ENCODE measurements around the gene CAPN9.
"Not testable (repeated sequence)": the region's sequence is repeated elsewhere in the genome, so short reads cannot be mapped to it uniquely, and the experiment has no call there.

Gene CAPN9, protein sequence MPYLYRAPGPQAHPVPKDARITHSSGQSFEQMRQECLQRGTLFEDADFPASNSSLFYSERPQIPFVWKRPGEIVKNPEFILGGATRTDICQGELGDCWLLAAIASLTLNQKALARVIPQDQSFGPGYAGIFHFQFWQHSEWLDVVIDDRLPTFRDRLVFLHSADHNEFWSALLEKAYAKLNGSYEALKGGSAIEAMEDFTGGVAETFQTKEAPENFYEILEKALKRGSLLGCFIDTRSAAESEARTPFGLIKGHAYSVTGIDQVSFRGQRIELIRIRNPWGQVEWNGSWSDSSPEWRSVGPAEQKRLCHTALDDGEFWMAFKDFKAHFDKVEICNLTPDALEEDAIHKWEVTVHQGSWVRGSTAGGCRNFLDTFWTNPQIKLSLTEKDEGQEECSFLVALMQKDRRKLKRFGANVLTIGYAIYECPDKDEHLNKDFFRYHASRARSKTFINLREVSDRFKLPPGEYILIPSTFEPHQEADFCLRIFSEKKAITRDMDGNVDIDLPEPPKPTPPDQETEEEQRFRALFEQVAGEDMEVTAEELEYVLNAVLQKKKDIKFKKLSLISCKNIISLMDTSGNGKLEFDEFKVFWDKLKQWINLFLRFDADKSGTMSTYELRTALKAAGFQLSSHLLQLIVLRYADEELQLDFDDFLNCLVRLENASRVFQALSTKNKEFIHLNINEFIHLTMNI
- total RNA-seq: 0 reads per million in 2 donors

DNA sequence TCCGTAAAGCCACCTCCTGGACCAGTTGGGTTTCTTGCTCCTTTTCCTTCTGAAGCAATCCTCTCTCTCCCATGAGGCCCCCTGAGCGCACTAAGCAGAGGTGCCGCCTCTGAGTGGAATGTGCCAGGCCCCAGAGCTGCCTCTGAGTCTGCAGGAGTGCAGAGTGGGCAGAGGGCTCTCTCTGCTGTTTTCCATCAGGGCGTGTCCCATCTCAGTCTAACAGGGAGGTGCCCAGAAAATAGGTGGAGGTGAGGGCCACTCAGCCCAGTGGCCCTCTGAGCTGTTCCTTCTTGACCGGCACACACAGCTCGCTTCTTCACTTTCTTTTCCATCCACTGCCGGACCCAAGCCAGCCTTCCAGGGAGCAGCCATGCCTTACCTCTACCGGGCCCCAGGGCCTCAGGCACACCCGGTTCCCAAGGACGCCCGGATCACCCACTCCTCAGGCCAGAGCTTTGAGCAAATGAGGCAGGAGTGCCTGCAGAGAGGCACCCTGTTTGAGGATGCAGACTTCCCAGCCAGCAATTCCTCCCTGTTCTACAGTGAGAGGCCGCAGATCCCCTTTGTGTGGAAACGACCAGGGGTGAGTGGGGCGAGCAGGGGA lies at the start of gene CAPN9:
Gene CAPN9, plus strand, starts transcription at position 262 of the 604 bp plus-strand sequence. Its CDS starts 109 bp downstream, at position 371.
- DNase-seq: no peak

DNA sequence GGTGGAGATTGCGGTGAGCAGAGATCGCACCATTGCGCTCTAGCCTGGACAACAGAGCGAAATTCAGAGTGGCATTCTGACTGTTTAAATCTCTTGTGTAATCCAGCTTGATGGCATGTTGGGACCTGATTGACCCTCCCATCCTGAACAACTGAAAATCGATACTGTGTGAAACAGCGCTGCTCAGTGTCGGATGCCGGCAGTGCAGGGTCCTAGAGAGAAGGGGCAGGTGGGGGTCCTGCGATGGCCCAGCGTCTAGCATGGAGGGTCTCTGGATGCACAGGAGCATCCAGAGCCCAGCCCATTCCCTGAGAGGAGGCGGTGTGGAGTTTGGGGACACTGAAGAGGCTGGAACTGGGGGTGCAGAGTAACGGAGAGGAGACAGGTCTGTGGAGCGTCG lies 49.1 kb upstream of the CAPN9 start:
- DNase-seq: no peak

DNA sequence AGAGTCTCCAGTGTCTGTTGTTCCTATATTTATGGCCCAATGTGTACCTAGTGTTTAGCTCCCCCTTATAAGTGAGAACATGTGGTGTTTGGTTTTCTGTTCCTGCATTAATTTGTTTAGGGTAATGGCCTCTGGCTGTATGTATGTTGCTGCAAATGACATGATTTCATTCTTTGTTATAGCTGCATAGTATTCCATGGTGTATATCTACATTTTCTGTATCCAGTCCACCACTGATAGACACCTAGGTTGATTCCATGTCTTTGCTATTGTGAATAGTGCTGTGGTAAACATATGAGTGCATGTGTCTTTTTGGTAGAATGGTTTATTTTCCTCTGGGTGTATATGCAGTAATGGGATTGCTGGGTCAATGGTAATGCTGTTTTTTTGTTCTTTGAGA lies 48.2 kb upstream of the CAPN9 start:
- DNase-seq: not testable (repeated sequence)

GRCh38 chr1:230699716-230700115 lies 47.5 kb upstream of the CAPN9 start:
- DNase-seq: no peak

- DNase-seq: no peak
Observed at GRCh38 chr1:230700132-230700531, 47.1 kb upstream of the CAPN9 start.

DNA sequence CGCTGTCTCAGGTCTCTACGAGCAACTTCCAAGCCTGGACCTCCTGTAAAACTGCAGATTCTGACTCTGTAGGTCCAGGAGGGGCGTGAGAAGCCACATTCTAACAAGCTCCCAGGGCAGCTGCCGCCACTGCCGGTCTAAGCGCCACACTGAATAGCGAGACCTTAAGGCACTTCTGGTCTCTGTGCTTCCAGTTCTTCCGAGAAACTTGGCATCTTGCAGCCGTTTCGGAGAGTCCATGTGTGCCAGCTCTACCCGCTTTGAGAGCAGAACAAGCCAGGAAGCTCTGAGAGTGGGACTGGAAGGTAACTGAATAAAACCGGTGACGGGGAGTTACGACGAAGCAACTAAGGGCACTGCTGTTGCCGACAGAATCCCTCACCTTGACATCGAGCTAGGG lies 45.8 kb upstream of the CAPN9 start:
- no peak for DNase-seq

DNA sequence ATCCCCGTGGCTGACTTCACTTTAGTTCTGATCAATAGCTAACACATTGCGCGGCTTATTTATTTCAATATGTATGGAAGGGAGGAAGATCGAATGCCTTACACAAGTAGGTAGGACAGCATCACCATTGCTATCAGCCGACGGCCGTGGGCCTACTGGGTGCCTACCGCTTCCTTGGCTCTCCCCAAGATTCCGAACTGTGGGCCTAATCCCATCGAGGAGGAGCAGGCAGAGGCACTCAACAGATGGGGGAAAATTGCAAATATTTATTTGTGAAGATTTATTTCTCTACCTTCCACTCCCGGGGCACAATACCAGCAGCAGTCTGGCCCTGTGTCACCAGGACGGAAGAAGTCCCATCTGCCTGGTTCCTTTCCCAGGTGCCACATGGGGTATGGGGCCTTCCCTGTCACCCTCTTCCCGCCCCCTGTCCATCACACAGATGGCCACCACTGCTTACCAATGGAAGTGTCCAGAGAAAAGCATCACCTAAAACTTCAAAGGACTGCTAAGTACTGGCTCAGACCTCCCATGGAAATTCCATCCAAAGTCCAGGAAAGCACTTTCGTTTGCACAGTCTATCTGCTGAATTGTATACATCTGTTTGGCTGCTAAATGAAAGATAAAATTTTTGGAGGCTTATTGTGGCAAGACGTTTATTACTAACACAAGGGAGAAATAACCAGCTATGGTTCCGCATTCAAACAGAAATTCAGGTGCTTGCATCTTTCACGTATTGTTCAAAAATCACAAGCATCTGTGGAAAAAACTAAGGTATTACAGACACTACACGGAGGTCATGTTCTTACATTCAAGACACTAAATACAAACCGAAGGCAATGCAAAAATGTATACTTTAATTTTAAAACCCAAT lies 45.1 kb upstream of the CAPN9 start:
- DNase-seq: no peak

DNA sequence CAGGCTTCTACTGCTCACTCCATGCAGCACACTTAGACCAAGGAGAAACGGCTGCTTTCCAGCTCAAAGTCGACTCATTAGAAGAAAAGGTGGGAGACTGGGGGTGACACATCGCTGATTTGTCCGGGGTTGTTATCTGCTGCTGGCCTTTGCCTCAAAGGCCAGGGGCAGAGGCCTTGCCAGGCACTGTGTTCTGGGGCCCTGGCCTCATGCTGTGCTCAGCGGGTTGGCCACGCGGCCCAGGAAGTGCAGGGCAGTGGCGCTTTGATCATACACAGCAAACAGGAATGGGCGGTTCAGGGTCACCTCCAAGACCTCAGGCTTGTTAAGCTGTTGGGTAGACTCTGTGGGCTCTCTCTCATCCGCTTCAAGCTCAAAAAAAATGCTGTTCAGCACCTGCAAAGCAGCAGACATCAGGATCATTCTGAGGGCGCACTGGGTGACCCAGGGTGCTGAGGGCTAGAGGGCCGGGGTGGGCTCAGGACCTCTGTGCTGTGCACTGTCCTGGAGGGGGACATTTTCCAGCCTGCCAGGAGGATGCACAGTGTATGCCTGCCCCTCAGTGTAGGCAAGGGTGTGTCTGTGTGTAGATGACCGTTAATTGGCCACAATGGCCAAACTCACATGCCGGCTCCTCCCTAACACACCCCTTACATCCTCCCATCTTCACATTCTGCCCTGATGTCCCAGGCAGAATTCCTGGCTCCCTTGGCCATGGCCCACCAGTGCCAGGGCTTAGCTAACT lies 44.1 kb upstream of the CAPN9 start:
- DNase-seq: no peak

GRCh38 chr1:230703679-230704385 lies 43.4 kb upstream of the CAPN9 start:
- no peak for DNase-seq

- no peak for DNase-seq
Observed at GRCh38 chr1:230704830-230705229, 42.4 kb upstream of the CAPN9 start.

- DNase-seq: no peak
Observed at GRCh38 chr1:230705289-230706019, 41.7 kb upstream of the CAPN9 start.

DNA sequence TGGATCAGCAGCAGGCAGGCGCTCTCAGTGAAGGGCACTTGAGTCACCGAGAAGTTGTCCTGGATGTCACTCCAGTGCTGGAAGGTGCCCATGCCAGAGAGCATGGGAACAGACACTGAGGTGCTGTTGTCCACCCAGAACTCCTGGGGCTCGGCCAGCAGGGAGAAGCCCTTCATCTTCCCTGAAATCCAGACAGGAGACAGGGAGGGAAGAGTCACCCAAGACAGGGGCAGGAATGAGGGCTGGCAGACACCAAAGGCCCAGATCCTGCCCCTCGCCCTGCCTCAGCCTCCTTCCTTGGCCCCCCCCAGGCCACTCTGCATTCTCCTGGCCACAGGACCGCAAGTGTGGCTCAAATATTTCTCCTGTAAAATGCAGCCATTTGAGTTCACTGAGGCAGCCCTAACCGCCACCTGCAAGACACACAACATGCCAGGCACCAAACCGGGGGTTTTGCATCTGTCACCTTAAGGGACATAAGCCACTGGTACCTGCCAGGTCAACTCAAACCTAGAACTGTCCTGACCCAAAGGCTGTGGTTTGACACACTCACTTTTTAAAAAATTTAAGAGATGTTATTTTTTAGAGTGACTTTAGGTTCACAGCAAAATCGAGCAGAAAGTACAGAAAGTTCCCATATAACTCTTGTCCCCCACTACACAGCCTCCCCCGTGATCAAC lies 41.0 kb upstream of the CAPN9 start:
- DNase-seq: no peak

- DNase-seq: no peak
Observed at GRCh38 chr1:230706887-230707731, 40.1 kb upstream of the CAPN9 start.

DNA sequence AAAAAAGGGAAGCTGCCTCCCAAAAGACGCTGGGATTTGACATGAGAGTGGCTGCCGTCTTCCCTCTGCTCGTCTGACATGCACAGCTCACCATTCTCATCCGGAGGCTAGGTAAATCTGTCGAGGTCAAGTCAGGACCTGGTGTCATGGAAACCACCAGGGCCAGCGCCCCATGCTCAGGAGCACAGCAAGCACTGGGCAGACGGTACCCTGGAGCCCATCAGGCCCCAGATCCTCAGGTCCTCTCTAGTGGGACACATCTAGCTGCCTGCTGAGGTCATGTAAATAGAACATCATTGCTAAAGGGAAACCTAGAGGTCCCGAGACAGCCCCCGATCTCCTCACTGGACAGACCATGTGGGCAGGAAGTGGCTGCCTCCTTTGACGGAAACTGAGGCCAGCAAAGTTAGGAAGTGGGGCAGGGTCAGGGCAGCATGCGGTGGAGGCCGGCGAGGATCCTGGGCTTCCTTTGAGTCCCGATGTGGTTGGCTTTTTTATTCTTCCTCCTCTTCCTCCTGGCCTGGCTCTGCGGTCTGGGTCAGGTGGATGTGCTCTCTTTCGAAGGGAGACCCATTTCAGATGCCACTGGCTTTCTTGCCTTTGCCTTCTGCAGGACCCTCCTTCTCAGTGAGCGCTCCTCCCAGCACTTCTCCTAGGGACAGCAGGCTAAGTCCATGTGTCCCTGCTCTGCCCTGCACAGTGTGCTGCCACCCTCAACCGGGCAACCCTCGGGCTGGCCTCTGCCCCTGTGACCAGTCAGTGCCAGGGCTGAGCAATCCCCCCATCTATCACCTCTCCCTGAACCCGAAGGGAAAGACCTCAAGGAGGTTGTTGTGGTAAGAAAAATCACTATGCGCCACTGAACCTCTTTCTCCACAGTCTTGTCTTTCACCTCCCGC lies 39.2 kb upstream of the CAPN9 start:
- no peak for DNase-seq

- no peak for DNase-seq
Observed at GRCh38 chr1:230708631-230709580, 38.3 kb upstream of the CAPN9 start.

DNA sequence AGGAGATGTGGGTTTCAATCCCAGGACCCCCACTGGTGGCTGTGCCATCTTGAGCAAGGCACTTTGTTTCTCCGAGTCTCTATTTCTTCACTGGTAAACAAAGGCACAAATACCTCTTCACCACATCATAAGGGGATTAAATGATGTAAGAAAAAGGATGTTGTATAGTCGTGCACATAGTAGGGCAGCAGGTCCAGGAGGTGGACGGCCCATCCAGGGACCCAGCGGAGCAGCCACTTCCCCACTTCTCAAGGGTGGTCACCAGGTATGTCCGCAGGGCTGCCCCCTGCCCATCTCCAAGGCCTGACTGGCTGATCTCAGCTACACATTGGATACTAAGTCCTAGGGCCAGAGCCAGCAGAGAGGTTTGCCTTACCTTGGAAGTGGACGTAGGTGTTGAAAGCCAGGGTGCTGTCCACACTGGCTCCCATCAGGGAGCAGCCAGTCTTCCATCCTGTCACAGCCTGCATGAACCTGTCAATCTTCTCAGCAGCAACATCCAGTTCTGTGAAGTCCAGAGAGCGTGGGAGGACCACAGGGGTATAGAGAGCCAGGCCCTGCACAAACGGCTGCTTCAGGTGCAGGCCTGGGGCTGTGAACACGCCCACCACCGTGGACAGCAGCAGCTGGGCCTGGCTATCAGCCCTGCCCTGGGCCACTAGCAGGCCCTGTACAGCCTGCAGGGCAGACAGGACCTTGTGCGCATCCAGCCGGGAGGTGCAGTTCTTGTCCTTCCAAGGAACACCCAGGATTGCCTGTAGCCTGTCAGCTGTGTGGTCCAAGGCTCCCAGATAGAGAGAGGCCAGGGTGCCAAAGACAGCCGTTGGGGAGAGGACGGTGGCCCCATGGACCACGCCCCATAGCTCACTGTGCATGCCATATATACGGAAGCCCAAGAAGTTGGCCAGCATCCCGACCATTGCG lies 37.3 kb upstream of the CAPN9 start:
- no peak for DNase-seq

All from activated gamma-delta T cell (primary cell).